Activated CD8-positive, alpha-beta memory T cell treated with anti-CD3 and anti-CD28 coated beads for 48 hours (primary cell): Measurements from ENCODE around the gene HS6ST1.

Experiments used
- DNase-seq, 3 experiments: peaks; one replicate each; pipeline ENCODE4 v3.0.0-alpha.2; 2020; ENCODE audit warnings: low read depth in 2 of 3, low spot score in 2 of 3

Gene HS6ST1

DNA sequence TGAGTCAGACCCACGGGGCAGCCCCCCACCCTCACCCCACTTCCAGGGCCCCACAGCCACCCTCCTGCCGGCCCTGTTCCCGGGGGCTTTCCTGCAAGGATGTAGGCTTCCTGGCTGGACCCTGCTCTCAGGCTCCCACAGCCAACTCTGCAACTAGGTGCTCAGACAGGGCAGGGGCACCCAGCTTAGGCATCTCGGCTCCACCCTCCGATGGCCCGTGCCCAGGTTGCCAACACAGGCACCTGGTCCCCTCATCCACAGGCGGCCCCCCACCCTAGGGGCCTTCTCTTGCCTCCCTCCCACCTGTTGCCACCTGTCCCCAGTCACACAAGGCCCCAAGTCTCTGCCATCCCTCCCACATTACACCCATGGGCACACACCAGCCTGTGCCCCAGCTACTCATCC lies 34.6 kb downstream of the HS6ST1 start:
- no peak for DNase-seq

DNA sequence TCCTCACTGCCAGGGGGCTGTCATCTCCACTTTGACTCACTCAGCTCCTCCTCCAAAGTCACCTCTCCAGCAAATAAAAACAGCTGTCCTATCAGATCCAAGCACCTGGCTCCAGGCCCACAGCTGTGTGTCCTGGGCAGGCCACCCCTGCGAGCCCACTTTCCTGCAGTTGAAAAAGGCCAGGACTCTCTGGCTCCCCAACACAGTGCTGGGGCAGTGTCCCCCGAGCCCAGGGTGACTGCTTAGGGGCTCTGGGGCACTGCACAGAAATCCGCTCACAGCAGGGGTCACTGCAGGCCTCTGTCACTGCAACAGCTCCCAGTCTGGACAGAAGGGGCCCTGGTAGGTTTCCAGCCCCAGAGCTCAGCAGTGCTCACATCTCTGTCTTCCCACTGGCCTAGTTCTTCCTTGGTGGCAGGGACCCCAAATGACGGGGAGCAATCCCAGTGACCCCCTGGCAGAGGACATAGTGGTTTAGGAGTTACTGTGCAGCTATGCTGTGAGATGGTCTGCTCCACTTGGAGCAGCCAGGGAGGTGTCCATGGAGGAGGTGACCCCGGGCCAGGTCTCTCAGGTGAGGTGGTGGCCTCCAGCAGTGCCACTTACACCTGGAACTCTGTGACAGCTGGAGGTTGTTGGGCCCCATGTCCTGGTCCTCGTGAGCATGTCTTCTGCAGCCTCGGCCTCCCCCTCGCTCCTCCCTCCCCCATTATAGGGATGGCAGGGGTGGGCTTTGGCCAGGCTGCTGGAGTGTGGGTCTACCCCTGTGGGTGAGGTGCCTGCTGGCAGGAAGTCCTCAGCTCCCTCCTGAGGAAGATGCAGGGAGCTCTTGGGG lies 35.5 kb downstream of the HS6ST1 start:
- no peak for DNase-seq

DNA sequence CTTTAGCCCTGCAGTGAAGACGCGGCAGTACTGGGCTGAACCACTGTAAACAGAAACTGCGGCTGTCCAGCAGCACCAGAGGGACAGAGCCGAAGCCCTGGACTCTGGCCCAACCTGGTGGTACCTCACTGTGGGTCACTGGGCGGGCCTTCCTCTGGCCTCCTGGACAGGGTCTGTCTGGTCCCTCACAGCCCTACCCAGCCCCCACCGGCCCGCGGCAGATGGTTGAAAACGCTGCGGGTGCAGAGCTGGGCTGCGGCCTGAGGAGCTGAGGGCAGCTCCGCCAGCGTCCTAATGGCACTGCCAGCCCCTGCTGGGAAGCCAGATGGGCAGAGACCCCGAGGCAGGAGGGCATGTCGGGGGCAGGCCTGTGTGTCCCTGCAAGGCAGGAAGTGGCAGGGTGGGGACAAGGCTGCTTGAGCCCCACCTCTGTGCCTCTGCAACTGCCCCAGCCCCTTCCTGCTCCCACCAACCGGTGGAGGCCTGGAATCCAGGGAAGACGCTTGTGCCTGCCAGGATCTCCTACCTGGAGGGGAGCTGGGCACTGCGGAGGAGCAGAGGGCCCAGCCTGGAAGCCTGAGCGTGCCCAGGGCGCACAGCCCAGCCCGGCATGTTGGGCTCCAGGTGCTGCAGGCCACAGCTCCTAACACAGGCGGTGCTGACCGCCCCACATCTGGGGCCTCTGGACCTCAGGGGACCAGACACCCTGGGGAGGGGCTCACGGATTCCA lies 36.3 kb downstream of the HS6ST1 start:
- no peak for DNase-seq

- no peak for DNase-seq
Measured at GRCh38 chr2:128281852-128282245, 36.8 kb downstream of the HS6ST1 start.

DNA sequence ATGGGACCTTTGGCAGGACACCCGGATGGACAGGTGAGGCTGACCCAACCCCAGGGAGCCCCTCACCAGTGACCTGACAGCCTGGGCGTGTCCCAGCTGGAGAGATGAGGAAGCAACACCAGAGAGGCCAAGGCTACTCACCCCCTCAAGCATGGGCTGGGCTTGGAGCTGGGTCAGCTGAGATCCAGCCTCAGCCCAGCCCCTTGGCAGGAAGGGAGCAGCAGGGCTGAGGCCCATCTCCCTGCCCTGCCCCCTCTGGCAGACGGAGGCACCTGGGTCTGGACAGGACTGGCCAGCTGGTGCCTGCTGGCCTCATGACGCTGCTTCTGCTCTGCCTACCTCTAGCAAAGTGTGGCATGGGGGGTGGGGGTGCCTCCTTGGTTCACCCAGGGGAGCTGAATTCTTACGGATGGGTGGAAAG lies 37.8 kb downstream of the HS6ST1 start:
- DNase-seq: no peak

DNA sequence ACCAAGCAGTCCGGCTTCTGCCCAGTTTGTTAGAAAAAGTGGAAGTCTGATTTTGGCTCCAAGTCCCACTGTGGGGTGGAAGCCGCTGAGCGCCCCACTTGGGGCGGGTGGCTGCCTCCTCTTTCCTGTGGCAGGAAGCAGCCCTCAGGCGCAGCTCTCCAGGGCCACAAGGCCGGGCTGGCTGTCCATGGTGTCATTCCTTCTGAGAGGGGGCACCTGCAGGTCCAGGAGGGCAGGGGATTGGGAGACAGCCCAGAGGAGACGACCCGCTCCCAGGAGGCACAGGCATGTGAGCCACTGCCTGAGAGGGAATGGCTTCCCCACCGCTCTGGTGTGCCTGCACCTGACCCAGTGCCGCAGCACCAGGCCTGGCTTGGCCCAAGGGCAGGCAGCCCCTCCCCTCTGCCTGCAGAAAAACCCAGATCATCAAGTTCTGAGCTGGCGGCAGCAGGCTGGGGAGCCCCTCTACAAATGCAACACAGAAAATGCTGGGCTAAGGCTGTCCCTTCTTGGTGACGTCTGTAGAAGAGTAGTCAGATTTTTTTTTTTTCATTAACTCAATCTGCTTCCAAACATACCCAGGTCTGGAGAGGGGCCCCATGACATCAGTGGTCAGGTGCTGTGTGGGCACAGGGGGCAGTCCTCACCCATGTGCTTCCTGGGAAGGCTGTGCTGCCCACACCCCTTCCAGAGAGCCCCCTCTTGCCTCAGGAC lies 38.4 kb downstream of the HS6ST1 start:
- DNase-seq: no peak

DNA sequence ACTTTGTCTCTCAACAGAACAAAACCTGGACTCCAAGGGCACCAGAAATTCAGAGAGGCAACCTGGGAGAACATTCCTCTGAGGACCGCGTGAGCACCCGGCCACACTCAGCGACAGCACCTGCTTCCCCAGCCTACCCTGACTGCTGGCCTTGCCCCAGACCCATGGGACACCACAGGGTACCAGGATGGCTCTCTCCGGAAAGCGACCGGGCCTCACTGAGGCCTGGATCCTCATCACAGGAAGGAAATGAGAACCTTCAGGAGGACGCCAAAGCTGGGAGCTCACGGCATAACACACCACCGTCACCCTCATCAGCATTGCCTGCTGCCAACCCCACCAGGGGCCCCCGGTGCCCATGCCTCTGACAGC lies 38.9 kb downstream of the HS6ST1 start:
- no peak for DNase-seq

DNA sequence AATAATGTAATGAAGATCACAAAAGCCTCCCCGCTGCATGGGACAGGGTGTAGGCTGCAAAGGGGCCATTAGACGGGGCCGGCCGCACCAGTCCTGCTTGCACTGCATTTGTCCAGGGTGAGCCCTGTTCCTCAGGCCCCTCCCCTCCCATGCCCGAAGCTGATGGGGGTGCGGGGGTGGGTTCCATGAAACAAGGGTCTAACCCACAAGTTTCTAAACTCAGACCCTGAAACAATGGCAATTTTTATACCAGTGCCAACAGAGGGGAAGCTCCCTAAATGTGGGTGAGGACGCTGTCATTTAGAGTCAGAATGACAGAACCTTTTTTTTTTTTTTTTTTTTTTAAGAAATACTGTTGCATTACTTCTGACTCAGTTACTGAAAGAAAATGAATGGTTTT lies 39.7 kb downstream of the HS6ST1 start:
- no peak for DNase-seq

DNA sequence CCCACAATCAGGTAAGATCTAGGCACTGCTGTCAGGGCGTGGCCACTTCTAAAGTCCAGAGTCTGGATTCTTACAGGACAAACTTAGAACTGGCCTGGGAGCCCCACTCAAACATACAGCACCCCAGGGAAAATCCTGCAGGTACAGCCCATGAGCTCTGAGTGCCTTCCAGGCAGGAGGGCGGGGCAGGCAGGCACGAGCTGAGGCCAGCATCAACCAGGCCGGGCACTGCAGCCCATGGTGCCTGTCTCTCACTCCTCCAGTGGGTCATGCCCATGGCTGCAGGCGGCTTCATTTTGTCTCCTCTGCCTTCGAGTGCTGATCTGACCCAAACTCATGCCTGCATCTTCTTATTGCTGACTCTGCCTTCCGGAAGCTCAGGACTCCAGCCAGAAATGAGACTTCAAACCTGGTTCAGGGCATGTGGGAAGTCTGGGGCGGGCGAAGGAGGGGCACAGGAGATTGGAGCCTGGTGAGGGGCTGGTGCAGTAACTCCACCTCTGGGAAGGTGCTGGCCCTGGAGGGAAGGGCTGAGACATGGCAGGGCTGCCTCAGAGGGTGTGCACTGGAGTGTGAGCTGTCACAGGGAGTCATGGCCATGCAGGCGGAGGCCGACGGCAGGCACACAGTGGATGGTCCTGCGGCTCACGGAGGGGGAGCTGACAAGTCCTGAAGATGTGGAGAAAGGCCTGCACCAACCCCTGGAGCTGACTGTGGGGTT lies 40.5 kb downstream of the HS6ST1 start:
- no peak for DNase-seq

DNA sequence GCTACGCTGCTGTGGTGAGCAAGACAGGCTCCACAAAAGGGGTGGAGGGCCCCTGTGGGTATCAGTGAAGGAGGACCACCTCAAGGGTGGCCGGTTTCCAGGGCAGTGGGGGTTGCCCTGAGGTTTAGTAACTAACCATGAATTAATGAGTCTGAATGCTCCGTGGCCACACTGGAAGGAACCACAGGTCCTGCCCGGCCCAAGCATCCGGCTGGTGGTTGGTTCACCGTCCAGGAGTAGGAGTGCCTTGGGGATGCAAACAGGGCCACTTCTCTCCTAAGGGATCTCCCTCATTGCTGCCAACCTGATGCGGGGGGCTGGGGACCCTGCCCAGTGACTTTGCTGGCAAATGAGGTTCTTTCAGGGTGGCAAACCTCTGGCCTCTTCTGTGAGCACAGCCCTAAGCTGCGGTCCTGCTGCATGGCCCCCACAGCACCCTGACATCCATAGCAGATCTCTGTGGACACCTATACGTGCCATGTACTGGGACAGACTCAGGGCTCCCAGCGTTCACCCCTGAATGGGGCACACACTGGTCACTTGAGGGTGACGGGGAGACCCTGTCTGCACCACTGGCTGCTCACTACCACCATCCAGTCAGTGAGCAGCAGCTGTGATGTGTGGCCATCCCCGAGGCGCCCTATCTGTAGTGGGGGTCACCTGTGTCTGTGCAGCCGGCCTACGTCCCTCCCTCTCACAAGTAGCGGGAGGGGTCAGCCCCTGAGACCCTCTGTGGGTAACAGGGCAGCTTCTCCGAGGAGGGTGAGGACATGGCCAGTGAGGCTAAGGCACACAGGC lies 41.6 kb downstream of the HS6ST1 start:
- no peak for DNase-seq

DNA sequence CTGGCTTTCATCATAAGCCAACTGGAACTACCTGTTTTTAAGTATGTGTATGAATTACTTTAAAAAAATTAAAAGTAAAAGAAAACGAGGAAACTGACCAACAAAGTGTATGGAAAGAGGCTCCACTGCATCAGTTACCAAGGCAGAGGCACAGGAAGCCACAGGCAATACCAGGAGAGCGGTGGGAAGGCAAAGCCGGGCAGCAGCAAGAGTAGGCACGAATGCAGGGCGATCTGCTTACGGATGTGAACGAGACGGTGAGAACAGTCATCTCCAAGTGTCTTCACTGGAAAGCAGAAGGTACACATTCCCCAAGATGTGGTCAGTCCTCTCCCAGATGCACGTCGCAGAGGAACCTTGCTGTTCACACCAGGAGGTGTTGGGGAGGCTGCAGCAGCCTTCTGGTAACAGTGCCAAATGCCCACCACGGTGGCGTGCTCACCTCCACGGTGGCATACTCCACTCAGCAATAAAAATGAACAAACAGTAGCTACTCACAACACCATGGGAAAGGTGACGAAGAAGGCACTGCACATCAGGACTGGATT lies 43.1 kb downstream of the HS6ST1 start:
- no peak for DNase-seq

GRCh38 chr2:128274218-128274617 lies 44.5 kb downstream of the HS6ST1 start:
- no peak for DNase-seq

DNA sequence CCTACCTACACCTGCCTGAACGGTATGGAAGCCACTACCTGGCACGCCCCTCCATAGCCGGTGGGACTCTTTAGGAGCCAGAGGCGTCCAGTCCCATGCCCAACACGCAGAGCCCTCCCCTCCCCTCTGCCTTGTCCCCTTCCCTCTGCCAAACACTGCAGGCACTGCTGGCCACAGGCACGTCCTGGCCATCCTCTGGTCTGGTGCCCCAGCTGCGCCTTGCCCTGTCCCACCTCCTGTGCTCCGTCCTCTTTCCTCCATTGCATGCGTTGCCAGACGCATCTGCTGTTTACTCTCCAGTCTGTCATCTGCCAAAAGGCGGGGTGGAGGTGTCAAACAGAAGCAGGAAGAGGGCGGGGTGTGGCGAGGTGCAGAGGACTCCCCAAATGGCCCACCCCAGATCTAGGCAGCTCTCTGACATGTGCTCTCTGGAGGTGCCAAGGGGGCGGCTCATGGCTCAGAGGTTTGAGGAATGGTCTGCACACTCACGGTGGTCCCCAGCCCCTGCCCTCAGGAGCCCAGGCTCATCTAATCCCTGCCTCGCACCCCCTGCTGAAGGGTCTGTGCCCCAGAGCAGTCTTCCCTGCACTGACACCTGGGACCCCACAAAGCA lies 45.1 kb downstream of the HS6ST1 start:
- DNase-seq: no peak

DNA sequence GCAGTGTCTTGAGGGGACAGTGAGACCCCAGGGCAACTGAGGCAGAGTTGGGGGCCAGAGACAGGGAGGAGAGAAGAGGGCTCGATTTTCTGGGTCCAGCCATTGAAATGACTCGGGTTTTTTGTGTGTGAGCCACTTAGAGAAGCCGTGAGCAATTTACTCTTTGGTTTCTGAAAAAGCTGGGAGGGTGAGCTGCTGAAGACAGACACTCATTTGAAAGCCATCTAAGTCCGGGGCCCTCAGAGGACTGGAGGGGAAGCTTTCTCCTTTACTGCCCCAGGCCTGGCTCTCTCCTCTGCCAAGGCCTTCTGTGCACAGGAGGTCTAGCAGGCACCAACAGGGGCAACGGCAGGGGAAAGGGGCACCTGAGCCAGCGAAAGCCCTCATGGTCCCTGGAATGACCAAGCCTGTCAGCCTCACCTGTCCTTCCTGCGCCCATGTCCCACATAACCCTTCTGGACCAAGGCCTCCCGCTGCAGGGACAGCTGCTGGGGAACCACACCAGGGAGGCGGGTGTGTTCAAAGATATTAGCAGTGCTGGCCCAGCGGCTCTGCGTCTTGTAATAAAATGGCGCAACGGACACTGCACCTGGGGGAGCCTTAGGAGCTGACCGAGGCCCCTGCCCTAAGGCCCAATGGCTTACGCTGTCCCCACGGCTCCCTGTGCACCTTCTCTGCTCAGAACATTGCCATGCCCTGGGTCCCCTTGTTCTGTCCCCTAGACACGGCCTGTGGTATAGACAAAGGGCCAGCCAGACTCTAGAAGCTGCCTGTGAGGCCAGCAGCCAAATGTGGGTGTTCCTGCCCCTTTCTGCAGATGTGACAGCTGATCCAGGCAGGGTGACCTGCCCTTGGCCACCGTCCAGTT lies 45.8 kb downstream of the HS6ST1 start:
- no peak for DNase-seq

- no peak for DNase-seq
Measured at GRCh38 chr2:128271911-128272600, 46.6 kb downstream of the HS6ST1 start.

GRCh38 chr2:128271597-128271910 lies 47.1 kb downstream of the HS6ST1 start:
- DNase-seq: no peak

DNA sequence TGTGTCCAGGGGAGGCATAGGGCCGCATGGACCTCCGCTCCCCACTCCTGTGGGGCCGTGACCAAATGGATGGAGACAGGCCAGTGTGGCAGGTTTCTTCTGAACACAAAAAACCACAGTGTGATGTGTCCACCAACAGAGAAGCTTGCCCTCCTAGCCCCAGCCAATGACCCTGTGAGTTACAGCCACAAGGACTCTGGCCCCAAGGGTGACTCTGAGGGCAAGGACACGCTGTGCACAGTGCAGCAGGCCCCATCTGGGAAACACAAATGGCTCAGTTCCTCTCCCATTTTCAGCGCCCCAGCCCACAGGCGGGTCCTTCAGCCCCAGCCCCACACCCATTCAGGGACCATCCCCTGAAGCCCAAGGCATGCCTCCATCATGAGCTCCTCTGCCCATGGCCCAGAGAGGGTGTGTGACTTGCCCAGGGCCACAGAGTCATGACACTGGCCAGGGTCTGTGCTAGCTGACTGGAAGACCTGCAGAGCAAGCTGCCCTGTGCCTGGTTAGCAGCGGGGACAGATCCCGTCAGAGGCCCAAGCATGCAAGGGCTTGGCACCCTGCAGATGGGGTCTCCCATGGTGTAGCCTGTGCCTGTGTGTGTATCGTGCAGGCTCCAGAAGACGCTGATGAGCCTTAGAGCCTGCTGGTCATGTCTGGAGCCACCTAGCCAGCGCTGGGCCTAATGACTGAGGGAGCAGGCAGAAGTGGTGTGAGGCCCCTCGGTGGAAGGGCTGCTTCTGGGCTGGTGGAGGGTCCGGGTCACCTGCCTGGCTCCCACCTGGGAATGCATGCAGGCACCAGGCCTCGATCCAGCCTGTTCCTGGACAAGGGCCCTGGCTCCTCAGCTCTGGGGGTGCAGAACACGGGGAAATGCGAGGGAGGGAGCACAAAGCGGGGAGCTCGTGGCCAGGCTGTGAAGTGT lies 47.7 kb downstream of the HS6ST1 start:
- DNase-seq: no peak
